ENCODE results near the gene GLDN.

GRCh38 chr15:51322621-51323296, 18.7 kb upstream of the GLDN start:
- TF ChIP-seq CTCF (IDR thresholded peaks at IDR 0.05): no peak
- TF ChIP-seq EP300 (IDR thresholded peaks at IDR 0.05; ENCODE audit: low read depth): no peak

Data from transverse colon (tissue), 3 donors.